ENCODE results near the gene DNAJC9. TPM values are rescaled to one million over a fixed set of nuclear protein-coding genes. Genes with fewer than 3 reads are reported as not detected.

DNAJC9 gene
- polyA plus RNA-seq, 1 donor from 2014 or later, result 88.0 TPM

DNA sequence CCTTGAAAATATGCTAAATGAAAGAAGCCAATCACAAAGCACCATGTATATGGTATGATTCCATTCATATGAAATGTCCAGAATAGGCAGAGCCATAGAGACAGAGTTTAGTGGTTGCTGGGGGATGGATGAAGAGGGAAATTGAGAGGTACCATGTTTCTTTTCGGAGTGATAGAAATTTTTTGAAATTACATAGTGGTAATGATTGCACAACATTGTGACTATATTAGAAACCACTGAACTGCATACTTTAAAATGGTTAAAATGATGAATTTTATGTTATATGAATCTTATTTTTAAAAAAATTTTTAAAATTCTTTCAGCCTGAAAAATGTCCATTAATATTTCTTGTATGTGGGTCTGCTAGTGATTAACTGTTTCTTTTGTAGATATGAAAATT is 26.1 kb downstream of the DNAJC9 start:
- no peaks in the 10 kb centered on the region for H4K20me1 ChIP-seq (ENCODE audit: insufficient read depth)
- H3K4me2 ChIP-seq (ENCODE audit: low read length), result no peak overlapping the region
- TF ChIP-seq EZH2 (IDR thresholded peaks at IDR 0.05; ENCODE audit: borderline replicate concordance, insufficient read depth, low read length, poor library complexity, severe bottlenecking) (no peak), TAF1 (IDR thresholded peaks at IDR 0.05; ENCODE audit: low read depth) (no peak), POLR2AphosphoS5 (IDR thresholded peaks at IDR 0.05) (no peak), SMC3 (conservative IDR thresholded peaks at IDR 0.05; ENCODE audit: poor library complexity) (no peak), MXI1 (conservative IDR thresholded peaks at IDR 0.05; ENCODE audit: poor library complexity, severe bottlenecking) (no peak), EP300 (conservative IDR thresholded peaks at IDR 0.05; ENCODE audit: poor library complexity, severe bottlenecking) (no peak), RAD21 (conservative IDR thresholded peaks at IDR 0.05) (no peak)
- TF ChIP-seq, protein P1, sequence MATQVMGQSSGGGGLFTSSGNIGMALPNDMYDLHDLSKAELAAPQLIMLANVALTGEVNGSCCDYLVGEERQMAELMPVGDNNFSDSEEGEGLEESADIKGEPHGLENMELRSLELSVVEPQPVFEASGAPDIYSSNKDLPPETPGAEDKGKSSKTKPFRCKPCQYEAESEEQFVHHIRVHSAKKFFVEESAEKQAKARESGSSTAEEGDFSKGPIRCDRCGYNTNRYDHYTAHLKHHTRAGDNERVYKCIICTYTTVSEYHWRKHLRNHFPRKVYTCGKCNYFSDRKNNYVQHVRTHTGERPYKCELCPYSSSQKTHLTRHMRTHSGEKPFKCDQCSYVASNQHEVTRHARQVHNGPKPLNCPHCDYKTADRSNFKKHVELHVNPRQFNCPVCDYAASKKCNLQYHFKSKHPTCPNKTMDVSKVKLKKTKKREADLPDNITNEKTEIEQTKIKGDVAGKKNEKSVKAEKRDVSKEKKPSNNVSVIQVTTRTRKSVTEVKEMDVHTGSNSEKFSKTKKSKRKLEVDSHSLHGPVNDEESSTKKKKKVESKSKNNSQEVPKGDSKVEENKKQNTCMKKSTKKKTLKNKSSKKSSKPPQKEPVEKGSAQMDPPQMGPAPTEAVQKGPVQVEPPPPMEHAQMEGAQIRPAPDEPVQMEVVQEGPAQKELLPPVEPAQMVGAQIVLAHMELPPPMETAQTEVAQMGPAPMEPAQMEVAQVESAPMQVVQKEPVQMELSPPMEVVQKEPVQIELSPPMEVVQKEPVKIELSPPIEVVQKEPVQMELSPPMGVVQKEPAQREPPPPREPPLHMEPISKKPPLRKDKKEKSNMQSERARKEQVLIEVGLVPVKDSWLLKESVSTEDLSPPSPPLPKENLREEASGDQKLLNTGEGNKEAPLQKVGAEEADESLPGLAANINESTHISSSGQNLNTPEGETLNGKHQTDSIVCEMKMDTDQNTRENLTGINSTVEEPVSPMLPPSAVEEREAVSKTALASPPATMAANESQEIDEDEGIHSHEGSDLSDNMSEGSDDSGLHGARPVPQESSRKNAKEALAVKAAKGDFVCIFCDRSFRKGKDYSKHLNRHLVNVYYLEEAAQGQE (IDR thresholded peaks at IDR 0.05; ENCODE audit: borderline replicate concordance), result no peak
- TF ChIP-seq, protein P2, sequence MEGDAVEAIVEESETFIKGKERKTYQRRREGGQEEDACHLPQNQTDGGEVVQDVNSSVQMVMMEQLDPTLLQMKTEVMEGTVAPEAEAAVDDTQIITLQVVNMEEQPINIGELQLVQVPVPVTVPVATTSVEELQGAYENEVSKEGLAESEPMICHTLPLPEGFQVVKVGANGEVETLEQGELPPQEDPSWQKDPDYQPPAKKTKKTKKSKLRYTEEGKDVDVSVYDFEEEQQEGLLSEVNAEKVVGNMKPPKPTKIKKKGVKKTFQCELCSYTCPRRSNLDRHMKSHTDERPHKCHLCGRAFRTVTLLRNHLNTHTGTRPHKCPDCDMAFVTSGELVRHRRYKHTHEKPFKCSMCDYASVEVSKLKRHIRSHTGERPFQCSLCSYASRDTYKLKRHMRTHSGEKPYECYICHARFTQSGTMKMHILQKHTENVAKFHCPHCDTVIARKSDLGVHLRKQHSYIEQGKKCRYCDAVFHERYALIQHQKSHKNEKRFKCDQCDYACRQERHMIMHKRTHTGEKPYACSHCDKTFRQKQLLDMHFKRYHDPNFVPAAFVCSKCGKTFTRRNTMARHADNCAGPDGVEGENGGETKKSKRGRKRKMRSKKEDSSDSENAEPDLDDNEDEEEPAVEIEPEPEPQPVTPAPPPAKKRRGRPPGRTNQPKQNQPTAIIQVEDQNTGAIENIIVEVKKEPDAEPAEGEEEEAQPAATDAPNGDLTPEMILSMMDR (IDR thresholded peaks at IDR 0.05; ENCODE audit: poor library complexity, severe bottlenecking), result no peak
- no peaks in the 10 kb centered on the region for H3F3A ChIP-seq (ENCODE audit: insufficient read depth, low read length, poor library complexity, severe bottlenecking)
- no peaks in the 10 kb centered on the region for H3K9me2 ChIP-seq (ENCODE audit: insufficient read depth, low read length)
- peaks cover 6% of the 10 kb centered on the region for H3K36me3 ChIP-seq (ENCODE audit: insufficient read depth, low read length)
- no peaks in the 10 kb centered on the region for H3K9me3 ChIP-seq (ENCODE audit: low read length)
- H3K79me2 ChIP-seq (replicated peaks; ENCODE audit: insufficient read depth, low read length), result no peaks in the 10 kb centered on the region
- no peak overlapping the region for H3K27ac ChIP-seq (ENCODE audit: low read length)
- no peak overlapping the region for H3K9ac ChIP-seq (ENCODE audit: low read length)
- no peaks in the 10 kb centered on the region for H3K27me3 ChIP-seq (ENCODE audit: insufficient read depth, low read depth, low read length)
- no peak overlapping the region for H3K4me3 ChIP-seq (ENCODE audit: low read length)
- no peak overlapping the region for H2AFZ ChIP-seq (ENCODE audit: low read depth, low read length)

DNA sequence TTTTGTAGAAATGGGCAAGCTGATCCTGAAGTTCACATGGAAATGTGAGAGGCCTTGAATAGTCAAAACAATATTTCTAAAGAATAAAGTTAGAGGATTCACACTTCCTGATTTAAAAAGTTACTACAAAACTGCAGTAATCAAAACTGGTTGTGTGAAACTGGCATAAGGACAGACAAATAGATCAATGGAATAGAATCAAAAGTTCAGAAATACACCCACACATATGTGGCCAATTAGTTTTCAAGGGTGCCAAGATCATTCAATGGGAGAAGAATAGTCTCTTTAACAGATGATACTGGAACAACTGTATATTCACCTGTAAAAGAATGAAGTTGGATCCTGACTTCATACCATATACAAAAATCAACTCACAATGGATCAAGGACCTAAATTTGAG is 27.7 kb downstream of the DNAJC9 start:
- Histone ChIP-seq H2AFZ (ENCODE audit: low read depth, low read length) (no peak overlapping the region), H3K4me2 (ENCODE audit: low read length) (no peak overlapping the region), H3F3A (ENCODE audit: insufficient read depth, low read length, poor library complexity, severe bottlenecking) (no peaks in the 10 kb centered on the region), H3K27me3 (ENCODE audit: insufficient read depth, low read depth, low read length) (no peaks in the 10 kb centered on the region), H4K20me1 (ENCODE audit: insufficient read depth) (no peaks in the 10 kb centered on the region), H3K4me3 (ENCODE audit: low read length) (no peak overlapping the region), H3K9ac (ENCODE audit: low read length) (no peak overlapping the region), H3K79me2 (replicated peaks; ENCODE audit: insufficient read depth, low read length) (peaks cover 3% of the 10 kb centered on the region), H3K36me3 (ENCODE audit: insufficient read depth, low read length) (peaks cover 6% of the 10 kb centered on the region), H3K27ac (ENCODE audit: low read length) (no peak overlapping the region), H3K9me3 (ENCODE audit: low read length) (no peaks in the 10 kb centered on the region), H3K9me2 (ENCODE audit: insufficient read depth, low read length) (no peaks in the 10 kb centered on the region)
- TF ChIP-seq SMC3 (conservative IDR thresholded peaks at IDR 0.05; ENCODE audit: poor library complexity) (no peak), EP300 (conservative IDR thresholded peaks at IDR 0.05; ENCODE audit: poor library complexity, severe bottlenecking) (no peak), POLR2AphosphoS5 (IDR thresholded peaks at IDR 0.05) (no peak), RAD21 (conservative IDR thresholded peaks at IDR 0.05) (no peak), EZH2 (IDR thresholded peaks at IDR 0.05; ENCODE audit: borderline replicate concordance, insufficient read depth, low read length, poor library complexity, severe bottlenecking) (no peak)

Measured in neural cell (in vitro differentiated cells).